Trophoblast cell (in vitro differentiated cells and primary cell): ENCODE data around the gene RFX3.
A peak's percentile ranks its signal among the peaks of the same experiment; 100 is the strongest.

Experiments
- DNase-seq, 2 donors: peaks; one replicate each; pipeline ENCODE4 v3.0.0-alpha.2; 2016
- H2AFZ ChIP-seq: 2 replicates; pipeline ENCODE4 v1.6.1; 2013; ENCODE audit warnings: low read length, moderate library complexity, mild to moderate bottlenecking; ENCODE audit not compliant: insufficient read depth, poor library complexity
- H2AK5ac ChIP-seq: 2 replicates; pipeline ENCODE4 v1.6.1; 2013; ENCODE audit warnings: mild to moderate bottlenecking, low read length
- H2BK120ac ChIP-seq: 2 replicates; pipeline ENCODE4 v1.6.1; 2013; ENCODE audit warnings: low read length, mild to moderate bottlenecking, moderate library complexity; ENCODE audit not compliant: insufficient read depth, poor library complexity
- H2BK12ac ChIP-seq: 2 replicates; pipeline ENCODE4 v1.6.1; 2013; ENCODE audit warnings: mild to moderate bottlenecking, low read length, moderate library complexity
- H2BK5ac ChIP-seq: 2 replicates; pipeline ENCODE4 v1.6.1; 2013; ENCODE audit warnings: low read length, low read depth, moderate library complexity, mild to moderate bottlenecking; ENCODE audit not compliant: poor library complexity
- H3K14ac ChIP-seq: 2 replicates; pipeline ENCODE4 v1.6.1; 2013; ENCODE audit warnings: mild to moderate bottlenecking, low read length
- H3K18ac ChIP-seq: 2 replicates; pipeline ENCODE4 v1.6.1; 2013; ENCODE audit warnings: mild to moderate bottlenecking, low read length
- H3K23ac ChIP-seq: 2 replicates; pipeline ENCODE4 v1.6.1; 2013; ENCODE audit warnings: low read length
- H3K27ac ChIP-seq: 2 replicates; pipeline ENCODE4 v1.5.1; 2013; ENCODE audit warnings: low read depth, mild to moderate bottlenecking, inconsistent platforms, low read length, moderate library complexity
- H3K27me3 ChIP-seq: 2 replicates; pipeline ENCODE4 v1.6.1; 2013; ENCODE audit warnings: inconsistent platforms, mild to moderate bottlenecking, low read length, moderate library complexity; ENCODE audit not compliant: insufficient read depth
- H3K36me3 ChIP-seq, 2 experiments: 1 replicate in 1 of 2; 2 replicates in 1 of 2; pipeline ENCODE4 v1.6.1; 2013; ENCODE audit warnings: low read length in 2 of 2, mild to moderate bottlenecking in 2 of 2, moderate library complexity in 1 of 2; ENCODE audit not compliant: insufficient read depth in 2 of 2, control insufficient read depth in 1 of 2
- H3K4ac ChIP-seq: 2 replicates; pipeline ENCODE4 v1.6.1; 2013; ENCODE audit warnings: low read depth, mild to moderate bottlenecking, low read length, moderate library complexity
- H3K4me1 ChIP-seq, 2 experiments: 1 replicate in 1 of 2; 2 replicates in 1 of 2; pipeline ENCODE4 v1.6.1; 2013; ENCODE audit warnings: low read length in 2 of 2, mild to moderate bottlenecking in 2 of 2, moderate library complexity in 1 of 2; ENCODE audit not compliant: insufficient read depth in 2 of 2, control insufficient read depth in 1 of 2
- H3K4me2 ChIP-seq: 2 replicates; pipeline ENCODE4 v1.6.1; 2013; ENCODE audit warnings: inconsistent platforms, mild to moderate bottlenecking, low read length, moderate library complexity
- H3K4me3 ChIP-seq: 2 replicates; pipeline ENCODE4 v1.5.1; 2013; ENCODE audit warnings: mild to moderate bottlenecking, low read depth, low read length, inconsistent platforms
- H3K79me1 ChIP-seq: one replicate; pipeline ENCODE4 v1.6.1; 2013; ENCODE audit warnings: low read length
- H3K79me2 ChIP-seq: 2 replicates; pipeline ENCODE4 v1.6.1; 2013; ENCODE audit warnings: low read length, mild to moderate bottlenecking; ENCODE audit not compliant: control insufficient read depth, insufficient read depth, poor library complexity
- H3K9ac ChIP-seq: 2 replicates; pipeline ENCODE4 v1.6.1; 2013; ENCODE audit warnings: mild to moderate bottlenecking, low read length
- H3K9me3 ChIP-seq: 2 replicates; pipeline ENCODE4 v1.6.1; 2013; ENCODE audit warnings: low read depth, mild to moderate bottlenecking, control low read depth, inconsistent platforms, low read length; ENCODE audit not compliant: insufficient read depth
- H4K12ac ChIP-seq: 2 replicates; pipeline ENCODE4 v1.6.1; 2013; ENCODE audit warnings: low read depth, mild to moderate bottlenecking, low read length, moderate library complexity
- H4K8ac ChIP-seq: 2 replicates; pipeline ENCODE4 v1.6.1; 2013; ENCODE audit warnings: low read depth, mild to moderate bottlenecking, low read length, moderate library complexity
- H4K91ac ChIP-seq: one replicate; pipeline ENCODE4 v1.6.1; 2013; ENCODE audit warnings: low read depth, mild to moderate bottlenecking, low read length, moderate library complexity
- WGBS: extraction: QIAGEN DNeasy Blood & Tissue Kit; methylation state at CpG from one replicate; pipeline ENCODE4 v1.1.7; 2013; ENCODE audit warnings: missing lambda C conversion rate; ENCODE audit not compliant: insufficient read length, insufficient coverage; ENCODE audit errors: extremely low coverage; 5-methylcytosine and 5-hydroxymethylcytosine counted together

Gene RFX3

GRCh38 chr9:3240656-3241268 lies 285.0 kb downstream of the RFX3 start:
- Histone ChIP-seq H3K4me3 (no peak overlapping the region), H4K8ac (no peak overlapping the region), H3K4me1 (peaks cover 0 to 2% of the 10 kb centered on the region in 2 experiments), H2AFZ (no peak overlapping the region), H4K91ac (no peak overlapping the region), H2AK5ac (no peak overlapping the region), H3K4ac (no peak overlapping the region), H3K27me3 (no peaks in the 10 kb centered on the region), H3K14ac (no peak overlapping the region), H3K36me3 (no peaks in the 10 kb centered on the region), H2BK120ac (no peak overlapping the region), H3K9ac (no peak overlapping the region), H4K12ac (no peak overlapping the region), H3K23ac (no peak overlapping the region), H3K4me2 (no peak overlapping the region), H3K79me1 (no peaks in the 10 kb centered on the region), H3K9me3 (no peaks in the 10 kb centered on the region), H3K27ac (no peak overlapping the region), H2BK12ac (no peak overlapping the region), H3K79me2 (no peaks in the 10 kb centered on the region), H3K18ac (no peak overlapping the region), H2BK5ac (no peak overlapping the region)
- no CpG with 5 or more reads among the region's 3 CpGs for WGBS
- peak; percentile 48 to 67 for DNase-seq

GRCh38 chr9:3239240-3239639 lies 286.6 kb downstream of the RFX3 start:
- H3K4ac ChIP-seq = no peak overlapping the region
- no CpG with 5 or more reads among the region's 4 CpGs for WGBS

GRCh38 chr9:3238236-3238635 lies 287.6 kb downstream of the RFX3 start:
- Histone ChIP-seq H3K23ac (no peak overlapping the region), H4K8ac (no peak overlapping the region), H4K91ac (no peak overlapping the region), H3K18ac (no peak overlapping the region), H2BK120ac (no peak overlapping the region), H4K12ac (no peak overlapping the region), H3K14ac (no peak overlapping the region), H2BK12ac (no peak overlapping the region), H3K4me3 (no peak overlapping the region), H3K4me2 (no peak overlapping the region), H3K27ac (no peak overlapping the region), H2AK5ac (no peak overlapping the region), H2BK5ac (no peak overlapping the region), H3K9me3 (no peaks in the 10 kb centered on the region), H3K4ac (no peak overlapping the region), H3K79me1 (no peaks in the 10 kb centered on the region), H3K9ac (no peak overlapping the region), H3K79me2 (no peaks in the 10 kb centered on the region), H3K4me1 (peaks cover 0 to 2% of the 10 kb centered on the region in 2 experiments), H3K27me3 (no peaks in the 10 kb centered on the region), H3K36me3 (no peaks in the 10 kb centered on the region), H2AFZ (no peak overlapping the region)
- peak; percentile 1 to 50 for DNase-seq
- no CpG with 5 or more reads among the region's 4 CpGs for WGBS

More at GRCh38 chr9:3239240-3239639, 286.6 kb downstream of the RFX3 start:
- H3K4me1 ChIP-seq = peaks cover 0 to 2% of the 10 kb centered on the region in 2 experiments
- no peak overlapping the region for H4K12ac ChIP-seq
- no peak overlapping the region for H4K8ac ChIP-seq
- no peak overlapping the region for H3K18ac ChIP-seq
- no peak for DNase-seq
- H2BK5ac ChIP-seq = no peak overlapping the region
- no peak overlapping the region for H3K27ac ChIP-seq
- no peaks in the 10 kb centered on the region for H3K27me3 ChIP-seq
- H3K9ac ChIP-seq = no peak overlapping the region
- H4K91ac ChIP-seq = no peak overlapping the region
- H3K4me2 ChIP-seq = no peak overlapping the region
- H3K4me3 ChIP-seq = no peak overlapping the region
- H2BK12ac ChIP-seq = no peak overlapping the region
- no peaks in the 10 kb centered on the region for H3K9me3 ChIP-seq
- no peaks in the 10 kb centered on the region for H3K79me1 ChIP-seq
- H3K23ac ChIP-seq = no peak overlapping the region
- no peak overlapping the region for H3K14ac ChIP-seq
- H2AFZ ChIP-seq = no peak overlapping the region
- no peak overlapping the region for H2BK120ac ChIP-seq
- no peaks in the 10 kb centered on the region for H3K79me2 ChIP-seq
- no peak overlapping the region for H2AK5ac ChIP-seq
- no peaks in the 10 kb centered on the region for H3K36me3 ChIP-seq

- H3K79me2 ChIP-seq = no peaks in the 10 kb centered on the region
- H3K9ac ChIP-seq = no peak overlapping the region
These were observed 288.7 kb downstream of the RFX3 start for GRCh38 chr9:3237121-3237520.

More at GRCh38 chr9:3237121-3237520, 288.7 kb downstream of the RFX3 start:
- Histone ChIP-seq H3K27me3 (no peaks in the 10 kb centered on the region), H3K4ac (no peak overlapping the region), H4K8ac (no peak overlapping the region), H2AK5ac (no peak overlapping the region), H3K9me3 (no peaks in the 10 kb centered on the region), H2BK120ac (no peak overlapping the region), H2BK12ac (no peak overlapping the region), H3K27ac (no peak overlapping the region), H3K79me1 (no peaks in the 10 kb centered on the region), H2AFZ (no peak overlapping the region), H3K36me3 (no peaks in the 10 kb centered on the region), H4K91ac (no peak overlapping the region), H3K4me2 (no peak overlapping the region), H4K12ac (no peak overlapping the region), H3K18ac (no peak overlapping the region), H2BK5ac (no peak overlapping the region), H3K14ac (no peak overlapping the region), H3K23ac (no peak overlapping the region), H3K4me3 (no peak overlapping the region), H3K4me1 (peaks cover 0 to 2% of the 10 kb centered on the region in 2 experiments)
- DNase-seq = peak in 1 of 2 donors; percentile 11
